Panc1 (cell line): ENCODE data around the gene HLA-DRB1. TPM values are rescaled to one million over a fixed set of nuclear protein-coding genes. Genes with fewer than 3 reads are reported as not detected.
A peak's percentile ranks its signal among the peaks of the same experiment; 100 is the strongest.

ENCODE experiments used
- ATAC-seq: fragments of 200-7000 bp; cut with Tn5 transposase; 2 replicates; pipeline ENCODE4 v1.9.1; 2020; ENCODE audit warnings: mild to moderate bottlenecking, moderate library complexity
- BruUV-seq: library from RNA; stranded (reverse); fragments of 400-500 nt; replicated peaks from 2 replicates; lab custom pipeline; 2021; lab: Mats Ljungman, UMichigan
- CTCF ChIA-PET: fragments of 300-600 bp; sonication (Branson Sonifier 250); formaldehyde crosslinking; loops from one replicate; lab custom pipeline; 2022; ENCODE audit warnings: antibody characterized with exemption; lab: Charles Lee
- POLR2A ChIA-PET: fragments of 300-600 bp; sonication (Branson Sonifier 250); formaldehyde crosslinking; loops from one replicate; lab custom pipeline; 2022; ENCODE audit warnings: antibody characterized with exemption; lab: Charles Lee
- DNase-seq: peaks from one replicate; pipeline ENCODE4 v3.0.0-alpha.2; 2010; ENCODE audit warnings: low read depth, low spot score
- H3K27ac ChIP-seq: 2 replicates; pipeline ENCODE4 v1.5.1; 2011; ENCODE audit warnings: mild to moderate bottlenecking, low read length, inconsistent platforms
- H3K27me3 ChIP-seq: fragments of 200-500 bp; sonication (Bioruptor generic); 2 replicates; pipeline ENCODE4 v1.6.0; 2014; ENCODE audit warnings: low read length, inconsistent platforms; ENCODE audit not compliant: control insufficient read depth, insufficient read depth
- H3K36me3 ChIP-seq: fragments of 200-500 bp; sonication (Bioruptor generic); 2 replicates; pipeline ENCODE4 v1.5.1; 2014; ENCODE audit warnings: inconsistent platforms, mild to moderate bottlenecking, low read length, moderate library complexity; ENCODE audit not compliant: control insufficient read depth, insufficient read depth
- H3K4me1 ChIP-seq: 2 replicates; pipeline ENCODE4 v1.5.1; 2011; ENCODE audit warnings: inconsistent platforms, mild to moderate bottlenecking, low read length, moderate library complexity; ENCODE audit not compliant: control insufficient read depth, insufficient read depth
- H3K4me3 ChIP-seq, 2 experiments: 2 replicates each; pipeline ENCODE4 v1.5.1; 2011 to 2012; ENCODE audit warnings: low read depth in 2 of 2, low read length in 2 of 2, mild to moderate bottlenecking in 2 of 2, inconsistent platforms in 1 of 2, moderate library complexity in 1 of 2
- H3K9me3 ChIP-seq: fragments of 200-500 bp; sonication (Bioruptor generic); 2 replicates; pipeline ENCODE4 v1.5.1; 2014; ENCODE audit warnings: low read depth, mild to moderate bottlenecking, inconsistent platforms, low read length, moderate library complexity; ENCODE audit not compliant: control insufficient read depth, insufficient read depth
- POLR2AphosphoS5 ChIP-seq: IDR thresholded peaks from 2 replicates; pipeline ENCODE4 v1.6.1; 2012; ENCODE audit warnings: mild to moderate bottlenecking, low read depth, low read length, moderate library complexity
- SIN3A ChIP-seq: IDR thresholded peaks from 2 replicates; pipeline ENCODE4 v1.6.1; 2012; ENCODE audit warnings: low read depth, mild to moderate bottlenecking, low read length, moderate library complexity, borderline replicate concordance; ENCODE audit not compliant: insufficient read depth
- TCF7L2 ChIP-seq: IDR thresholded peaks from 2 replicates; pipeline ENCODE4 v1.6.1; 2011; ENCODE audit warnings: mild to moderate bottlenecking, low read depth, low read length, inconsistent platforms
- in situ Hi-C: cut with HindIII; loops from 2 replicates; pipeline ENCODE4 v1.10.0; 2016; ENCODE audit warnings: low sequenced_read_pairs, low pct_unique_long_range_greater_than_20kb
- intact Hi-C: fragments of 100-400 bp; cut with micrococcal nuclease; formaldehyde crosslinking; loops from one replicate; pipeline ENCODE4 v1.10.0; 2022; ENCODE audit not compliant: unreplicated experiment
- total RNA-seq: library from RNA; stranded (reverse); gene quantifications from one replicate; pipeline ENCODE4 v1.2.1, GENCODE V29; 2021; ENCODE audit not compliant: unreplicated experiment
- TF ChIP-seq, protein P1 (sequence below): fragments of 450-650 bp; IDR thresholded peaks from 2 replicates; pipeline ENCODE4 v1.5.1; 2017; ENCODE audit warnings: mild to moderate bottlenecking
- TF ChIP-seq, protein P2 (sequence below), 2 experiments: IDR thresholded peaks; 2 replicates each; pipeline ENCODE4 v1.6.1; 2011 to 2012; ENCODE audit warnings: low read depth in 2 of 2, control low read depth in 1 of 2, low read length in 1 of 2, mild to moderate bottlenecking in 1 of 2, moderate library complexity in 1 of 2; ENCODE audit not compliant: insufficient read depth in 1 of 2

The HLA-DRB1 gene
- total RNA-seq, 1 experiment from 2014 or later: 1.1 TPM

DNA sequence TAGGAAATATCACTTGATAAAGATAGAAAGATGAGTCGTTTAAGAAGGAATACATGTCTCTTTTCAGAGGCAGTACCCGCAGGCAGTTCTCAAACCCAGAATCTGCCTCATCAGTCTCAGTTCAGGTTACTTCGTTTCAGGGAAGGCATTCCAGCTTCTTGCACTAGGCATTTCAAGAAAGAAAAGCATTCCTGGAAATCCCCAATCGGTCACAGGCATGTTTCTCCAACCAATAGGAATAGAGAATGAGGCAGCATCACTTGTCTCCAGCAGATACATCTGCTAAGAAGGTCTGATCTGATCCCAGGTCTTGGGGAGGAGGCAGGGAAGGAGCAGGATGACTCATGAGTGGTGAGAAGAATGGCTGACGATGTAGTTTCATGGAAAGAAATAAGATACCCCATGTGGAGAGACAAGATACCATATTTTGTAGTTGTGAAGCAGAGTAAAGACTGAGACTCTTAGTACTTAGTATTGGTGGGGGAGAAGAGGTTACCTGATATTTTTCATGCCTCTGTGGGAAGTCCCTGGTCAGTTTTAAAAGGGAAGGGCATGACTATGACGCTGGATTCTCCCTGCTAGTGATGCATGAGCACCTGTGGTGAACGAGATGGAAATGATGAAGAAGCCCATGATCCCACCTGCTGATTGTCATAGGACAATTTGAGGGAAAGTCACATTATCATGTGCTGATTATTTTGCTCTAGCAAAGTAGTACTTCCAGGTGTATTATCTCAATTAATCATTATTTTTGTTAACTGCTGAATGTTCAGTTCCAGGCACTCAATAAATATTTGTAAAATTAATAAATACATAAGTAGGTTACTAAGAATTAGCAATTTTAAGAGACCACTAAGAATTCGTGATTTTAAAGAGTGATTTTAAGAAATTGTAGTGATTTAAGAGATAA lies 20.3 kb upstream of the HLA-DRB1 start:
- Histone ChIP-seq H3K4me3 (no peak overlapping the region), H3K4me1 (no peaks in the 10 kb centered on the region; the same call in 1 of the 2 replicates), H3K27ac (no peak overlapping the region), H3K27me3 (peaks cover 8% of the 10 kb centered on the region; the same call in 1 of the 2 replicates), H3K9me3 (no peaks in the 10 kb centered on the region), H3K36me3 (no peaks in the 10 kb centered on the region)
- POLR2A ChIA-PET: no interaction called here
- ATAC-seq: peak; percentile 98
- DNase-seq: peak; percentile 82
- intact Hi-C loops: no loop called here
- CTCF ChIA-PET: no interaction called here
- in situ Hi-C loops: no loop called here
- no TSS peak for BruUV-seq
- TF ChIP-seq, protein P1, sequence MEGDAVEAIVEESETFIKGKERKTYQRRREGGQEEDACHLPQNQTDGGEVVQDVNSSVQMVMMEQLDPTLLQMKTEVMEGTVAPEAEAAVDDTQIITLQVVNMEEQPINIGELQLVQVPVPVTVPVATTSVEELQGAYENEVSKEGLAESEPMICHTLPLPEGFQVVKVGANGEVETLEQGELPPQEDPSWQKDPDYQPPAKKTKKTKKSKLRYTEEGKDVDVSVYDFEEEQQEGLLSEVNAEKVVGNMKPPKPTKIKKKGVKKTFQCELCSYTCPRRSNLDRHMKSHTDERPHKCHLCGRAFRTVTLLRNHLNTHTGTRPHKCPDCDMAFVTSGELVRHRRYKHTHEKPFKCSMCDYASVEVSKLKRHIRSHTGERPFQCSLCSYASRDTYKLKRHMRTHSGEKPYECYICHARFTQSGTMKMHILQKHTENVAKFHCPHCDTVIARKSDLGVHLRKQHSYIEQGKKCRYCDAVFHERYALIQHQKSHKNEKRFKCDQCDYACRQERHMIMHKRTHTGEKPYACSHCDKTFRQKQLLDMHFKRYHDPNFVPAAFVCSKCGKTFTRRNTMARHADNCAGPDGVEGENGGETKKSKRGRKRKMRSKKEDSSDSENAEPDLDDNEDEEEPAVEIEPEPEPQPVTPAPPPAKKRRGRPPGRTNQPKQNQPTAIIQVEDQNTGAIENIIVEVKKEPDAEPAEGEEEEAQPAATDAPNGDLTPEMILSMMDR: no peak
- TF ChIP-seq SIN3A: no peak

DNA sequence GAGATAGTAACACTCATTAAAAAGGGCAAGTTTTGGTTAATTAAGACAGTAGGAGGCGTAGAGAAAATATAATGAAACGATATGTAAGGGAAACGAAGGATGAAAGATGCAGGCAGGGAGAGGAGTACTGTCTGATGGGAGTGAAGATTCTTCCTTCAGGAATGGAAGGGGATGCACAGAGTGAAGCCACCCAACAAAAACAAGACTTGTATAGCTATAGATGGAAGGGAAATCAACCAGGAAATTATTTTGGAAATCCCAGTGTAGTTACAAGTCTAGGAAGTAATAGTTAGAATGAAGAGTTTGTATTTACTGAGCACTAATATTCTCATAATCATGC lies 19.7 kb upstream of the HLA-DRB1 start:
- no TSS peak for BruUV-seq
- no peaks in the 10 kb centered on the region for H3K9me3 ChIP-seq
- ATAC-seq: no peak
- ChIA-PET POLR2A (interaction anchor here (0.6 kb wide), 1 partner anchor 11 kb away, joined by 4 read pairs; no protein-coding TSS in a partner anchor), CTCF (no interaction called here)
- no peaks in the 10 kb centered on the region; the same call in 1 of the 2 replicates for H3K4me1 ChIP-seq
- intact Hi-C loops: no loop called here
- H3K27ac ChIP-seq: no peak overlapping the region
- TF ChIP-seq POLR2AphosphoS5: no peak
- TF ChIP-seq TCF7L2: no peak
- TF ChIP-seq, protein P1: no peak
- TF ChIP-seq, protein P2, sequence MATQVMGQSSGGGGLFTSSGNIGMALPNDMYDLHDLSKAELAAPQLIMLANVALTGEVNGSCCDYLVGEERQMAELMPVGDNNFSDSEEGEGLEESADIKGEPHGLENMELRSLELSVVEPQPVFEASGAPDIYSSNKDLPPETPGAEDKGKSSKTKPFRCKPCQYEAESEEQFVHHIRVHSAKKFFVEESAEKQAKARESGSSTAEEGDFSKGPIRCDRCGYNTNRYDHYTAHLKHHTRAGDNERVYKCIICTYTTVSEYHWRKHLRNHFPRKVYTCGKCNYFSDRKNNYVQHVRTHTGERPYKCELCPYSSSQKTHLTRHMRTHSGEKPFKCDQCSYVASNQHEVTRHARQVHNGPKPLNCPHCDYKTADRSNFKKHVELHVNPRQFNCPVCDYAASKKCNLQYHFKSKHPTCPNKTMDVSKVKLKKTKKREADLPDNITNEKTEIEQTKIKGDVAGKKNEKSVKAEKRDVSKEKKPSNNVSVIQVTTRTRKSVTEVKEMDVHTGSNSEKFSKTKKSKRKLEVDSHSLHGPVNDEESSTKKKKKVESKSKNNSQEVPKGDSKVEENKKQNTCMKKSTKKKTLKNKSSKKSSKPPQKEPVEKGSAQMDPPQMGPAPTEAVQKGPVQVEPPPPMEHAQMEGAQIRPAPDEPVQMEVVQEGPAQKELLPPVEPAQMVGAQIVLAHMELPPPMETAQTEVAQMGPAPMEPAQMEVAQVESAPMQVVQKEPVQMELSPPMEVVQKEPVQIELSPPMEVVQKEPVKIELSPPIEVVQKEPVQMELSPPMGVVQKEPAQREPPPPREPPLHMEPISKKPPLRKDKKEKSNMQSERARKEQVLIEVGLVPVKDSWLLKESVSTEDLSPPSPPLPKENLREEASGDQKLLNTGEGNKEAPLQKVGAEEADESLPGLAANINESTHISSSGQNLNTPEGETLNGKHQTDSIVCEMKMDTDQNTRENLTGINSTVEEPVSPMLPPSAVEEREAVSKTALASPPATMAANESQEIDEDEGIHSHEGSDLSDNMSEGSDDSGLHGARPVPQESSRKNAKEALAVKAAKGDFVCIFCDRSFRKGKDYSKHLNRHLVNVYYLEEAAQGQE (IDR thresholded peaks at IDR 0.05; ENCODE audit: insufficient read depth in 1 of 2, low read depth in 2 of 2, low read length in 1 of 2): no peak
- no peak for TF ChIP-seq SIN3A
- H3K36me3 ChIP-seq: no peaks in the 10 kb centered on the region
- peaks cover 8% of the 10 kb centered on the region; the same call in 1 of the 2 replicates for H3K27me3 ChIP-seq
- H3K4me3 ChIP-seq: no peak overlapping the region
- in situ Hi-C loops: no loop called here
- DNase-seq: no peak
